Neural cell (in vitro differentiated cells): ENCODE data around the gene BLMH. TPM values are rescaled to one million over a fixed set of nuclear protein-coding genes. Genes with fewer than 3 reads are reported as not detected.

Experiments used
- H2AFZ ChIP-seq: fragments of 200-600, 300-800 bp; sonication (generic), shearing (Covaris generic); 2 replicates; pipeline ENCODE4 v1.6.0; 2014; ENCODE audit warnings: low read depth, mild to moderate bottlenecking, antibody characterized with exemption, low read length, moderate library complexity
- H3F3A ChIP-seq: fragments of 200-600 bp; shearing (Covaris generic); 2 replicates; pipeline ENCODE4 v1.6.1; 2016; ENCODE audit warnings: mild to moderate bottlenecking, moderate library complexity, mixed read lengths, antibody characterized with exemption, low read length; ENCODE audit not compliant: insufficient read depth, poor library complexity, severe bottlenecking
- H3K27ac ChIP-seq: fragments of 200-600, 300-800 bp; sonication (generic), shearing (Covaris generic); 2 replicates; pipeline ENCODE4 v1.5.1; 2014; ENCODE audit warnings: mild to moderate bottlenecking, low read length, moderate library complexity
- H3K27me3 ChIP-seq: fragments of 300-800, 200-600 bp; sonication (generic), shearing (Covaris generic); 2 replicates; pipeline ENCODE4 v1.6.0; 2014; ENCODE audit warnings: mild to moderate bottlenecking, low read depth, low read length, moderate library complexity; ENCODE audit not compliant: insufficient read depth
- H3K36me3 ChIP-seq: fragments of 300-800, 200-600 bp; sonication (generic), shearing (Covaris generic); 2 replicates; pipeline ENCODE4 v1.5.1; 2014; ENCODE audit warnings: mild to moderate bottlenecking, antibody characterized with exemption, low read length, moderate library complexity; ENCODE audit not compliant: insufficient read depth
- H3K4me2 ChIP-seq: fragments of 300-800, 200-600 bp; sonication (generic), shearing (Covaris generic); 2 replicates; pipeline ENCODE4 v1.6.0; 2014; ENCODE audit warnings: mild to moderate bottlenecking, low read length
- H3K4me3 ChIP-seq: fragments of 300-800, 200-600 bp; sonication (generic), shearing (Covaris generic); 2 replicates; pipeline ENCODE4 v1.5.1; 2014; ENCODE audit warnings: mild to moderate bottlenecking, low read length, moderate library complexity
- H3K79me2 ChIP-seq: fragments of 200-600 bp; shearing (Covaris generic); replicated peaks from 2 replicates; pipeline ENCODE4 v1.6.0; 2014; ENCODE audit warnings: mild to moderate bottlenecking, low read length, moderate library complexity; ENCODE audit not compliant: insufficient read depth
- H3K9ac ChIP-seq: fragments of 300-800, 200-600 bp; sonication (generic), shearing (Covaris generic); 2 replicates; pipeline ENCODE4 v1.6.1; 2016; ENCODE audit warnings: mild to moderate bottlenecking, low read length, mixed read lengths
- H3K9me2 ChIP-seq: fragments of 200-600 bp; shearing (Covaris generic); 2 replicates; pipeline ENCODE4 v1.6.1; 2016; ENCODE audit warnings: mild to moderate bottlenecking, low read length, mixed read lengths; ENCODE audit not compliant: insufficient read depth
- H3K9me3 ChIP-seq: fragments of 200-600, 300-800 bp; sonication (generic), shearing (Covaris generic); 2 replicates; pipeline ENCODE4 v1.6.1; 2016; ENCODE audit warnings: mild to moderate bottlenecking, mixed run types, low read length, moderate library complexity, mixed read lengths
- H4K20me1 ChIP-seq: fragments of 200-600 bp; shearing (Covaris generic); 2 replicates; pipeline ENCODE4 v1.6.1; 2016; ENCODE audit warnings: mild to moderate bottlenecking, mixed run types; ENCODE audit not compliant: insufficient read depth
- EP300 ChIP-seq: fragments of 450-650 bp; conservative IDR thresholded peaks from 2 replicates; pipeline ENCODE4 v1.6.1; 2014; ENCODE audit warnings: antibody characterized with exemption, mild to moderate bottlenecking, moderate library complexity; ENCODE audit not compliant: poor library complexity, severe bottlenecking
- EZH2 ChIP-seq: fragments of 200-600, 300-800 bp; shearing (Covaris generic), sonication (generic); IDR thresholded peaks from 2 replicates; pipeline ENCODE4 v1.6.1; 2014; ENCODE audit warnings: antibody characterized with exemption, low read length, borderline replicate concordance, mild to moderate bottlenecking; ENCODE audit not compliant: insufficient read depth, poor library complexity, severe bottlenecking
- MXI1 ChIP-seq: fragments of 450-650 bp; conservative IDR thresholded peaks from 2 replicates; pipeline ENCODE4 v1.6.1; 2014; ENCODE audit warnings: antibody characterized with exemption, mild to moderate bottlenecking; ENCODE audit not compliant: poor library complexity, severe bottlenecking
- POLR2AphosphoS5 ChIP-seq: IDR thresholded peaks from 2 replicates; pipeline ENCODE4 v1.6.1; 2012
- RAD21 ChIP-seq: fragments of 450-650 bp; conservative IDR thresholded peaks from 2 replicates; pipeline ENCODE4 v1.6.1; 2014; ENCODE audit warnings: antibody characterized with exemption, mild to moderate bottlenecking, moderate library complexity
- REST ChIP-seq: IDR thresholded peaks from 2 replicates; pipeline ENCODE4 v1.6.1; 2012; ENCODE audit warnings: borderline replicate concordance
- SMC3 ChIP-seq: fragments of 450-650 bp; conservative IDR thresholded peaks from 2 replicates; pipeline ENCODE4 v1.6.1; 2014; ENCODE audit warnings: antibody characterized with exemption, mild to moderate bottlenecking, moderate library complexity; ENCODE audit not compliant: poor library complexity
- TAF1 ChIP-seq: IDR thresholded peaks from 2 replicates; pipeline ENCODE4 v1.6.1; 2012; ENCODE audit warnings: low read depth
- polyA plus RNA-seq: library from polyadenylated mRNA; depleted of rRNA; stranded (reverse); fragments of >200 nt; gene quantifications from 2 replicates; pipeline ENCODE4 v1.2.3, GENCODE V29; 2014
- TF ChIP-seq, protein P1 (sequence below): fragments of 450-650 bp; IDR thresholded peaks from 2 replicates; pipeline ENCODE4 v1.5.1; 2014; ENCODE audit warnings: antibody characterized with exemption, mild to moderate bottlenecking, moderate library complexity; ENCODE audit not compliant: poor library complexity, severe bottlenecking

The BLMH gene
- polyA plus RNA-seq, 1 donor from 2014 or later = 44.3 TPM

GRCh38 chr17:30292286-30292858 lies 628 bp upstream of the BLMH start:
- Histone ChIP-seq H3K27ac (no peak overlapping the region), H3K36me3 (no peaks in the 10 kb centered on the region), H3K9ac (peak overlapping the region; percentile 71), H2AFZ (peak overlapping the region; percentile 36), H3K4me2 (no peak overlapping the region), H3F3A (no peaks in the 10 kb centered on the region), H3K9me3 (no peaks in the 10 kb centered on the region), H3K79me2 (no peaks in the 10 kb centered on the region), H3K9me2 (no peaks in the 10 kb centered on the region), H4K20me1 (no peaks in the 10 kb centered on the region), H3K27me3 (peaks cover 20% of the 10 kb centered on the region), H3K4me3 (peak overlapping the region; percentile 94)
- TF ChIP-seq SMC3 (no peak), POLR2AphosphoS5 (no peak), TAF1 (no peak), EZH2 (no peak), RAD21 (no peak), MXI1 (no peak)
- TF ChIP-seq, protein P1, sequence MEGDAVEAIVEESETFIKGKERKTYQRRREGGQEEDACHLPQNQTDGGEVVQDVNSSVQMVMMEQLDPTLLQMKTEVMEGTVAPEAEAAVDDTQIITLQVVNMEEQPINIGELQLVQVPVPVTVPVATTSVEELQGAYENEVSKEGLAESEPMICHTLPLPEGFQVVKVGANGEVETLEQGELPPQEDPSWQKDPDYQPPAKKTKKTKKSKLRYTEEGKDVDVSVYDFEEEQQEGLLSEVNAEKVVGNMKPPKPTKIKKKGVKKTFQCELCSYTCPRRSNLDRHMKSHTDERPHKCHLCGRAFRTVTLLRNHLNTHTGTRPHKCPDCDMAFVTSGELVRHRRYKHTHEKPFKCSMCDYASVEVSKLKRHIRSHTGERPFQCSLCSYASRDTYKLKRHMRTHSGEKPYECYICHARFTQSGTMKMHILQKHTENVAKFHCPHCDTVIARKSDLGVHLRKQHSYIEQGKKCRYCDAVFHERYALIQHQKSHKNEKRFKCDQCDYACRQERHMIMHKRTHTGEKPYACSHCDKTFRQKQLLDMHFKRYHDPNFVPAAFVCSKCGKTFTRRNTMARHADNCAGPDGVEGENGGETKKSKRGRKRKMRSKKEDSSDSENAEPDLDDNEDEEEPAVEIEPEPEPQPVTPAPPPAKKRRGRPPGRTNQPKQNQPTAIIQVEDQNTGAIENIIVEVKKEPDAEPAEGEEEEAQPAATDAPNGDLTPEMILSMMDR = no peak

- peaks cover 20% of the 10 kb centered on the region for H3K27me3 ChIP-seq
- H3K9me2 ChIP-seq = no peaks in the 10 kb centered on the region
- H3K4me3 ChIP-seq = peak overlapping the region; percentile 94
- peak overlapping the region; percentile 71 for H3K9ac ChIP-seq
- H2AFZ ChIP-seq = peak overlapping the region; percentile 54
- H3F3A ChIP-seq = no peaks in the 10 kb centered on the region
- peak overlapping the region; percentile 81 for H3K4me2 ChIP-seq
- no peaks in the 10 kb centered on the region for H3K9me3 ChIP-seq
- no peaks in the 10 kb centered on the region for H3K36me3 ChIP-seq
- no peak overlapping the region for H3K27ac ChIP-seq
- no peaks in the 10 kb centered on the region for H4K20me1 ChIP-seq
- H3K79me2 ChIP-seq = no peaks in the 10 kb centered on the region
- TF ChIP-seq MXI1 = peak; percentile 61
- no peak for TF ChIP-seq EP300
Observed at GRCh38 chr17:30290696-30291542, 825 bp downstream of the BLMH start.

GRCh38 chr17:30290077-30290476 lies 1.7 kb downstream of the BLMH start:
- Histone ChIP-seq H3K4me2 (no peak overlapping the region), H4K20me1 (no peaks in the 10 kb centered on the region), H3K9ac (no peak overlapping the region), H2AFZ (no peak overlapping the region), H3K27ac (no peak overlapping the region), H3K4me3 (peak overlapping the region; percentile 94), H3K9me3 (no peaks in the 10 kb centered on the region), H3K79me2 (no peaks in the 10 kb centered on the region), H3K36me3 (no peaks in the 10 kb centered on the region), H3F3A (no peaks in the 10 kb centered on the region), H3K27me3 (peaks cover 20% of the 10 kb centered on the region), H3K9me2 (no peaks in the 10 kb centered on the region)
- TF ChIP-seq, protein P1 = no peak
- TF ChIP-seq REST = no peak
- TF ChIP-seq EZH2 = no peak
- no peak for TF ChIP-seq POLR2AphosphoS5
- TF ChIP-seq EP300 = no peak
